GM12865 (cell line): ENCODE data around the gene OTOP1.
"Not testable (repeated sequence)": the region's sequence is repeated elsewhere in the genome, so short reads cannot be mapped to it uniquely, and the experiment has no call there.

Source experiments
- DNase-seq: peaks from one replicate; pipeline ENCODE4 v3.0.0; 2010; ENCODE audit warnings: low read depth
- H3K4me3 ChIP-seq: 2 replicates; pipeline ENCODE4 v1.5.1; 2011; ENCODE audit warnings: mild to moderate bottlenecking, low read depth, low read length, control low read depth
- TF ChIP-seq, protein P1 (sequence below): IDR thresholded peaks from 2 replicates; pipeline ENCODE4 v1.5.1; 2011; ENCODE audit warnings: low read length, control low read depth, low read depth, inconsistent platforms; ENCODE audit not compliant: insufficient read depth; ENCODE audit errors: missing control alignments

The OTOP1 gene

GRCh38 chr4:4182835-4183568, 43.7 kb downstream of the OTOP1 start:
- peak; percentile 30 for DNase-seq
- H3K4me3 ChIP-seq, result no peak overlapping the region
- TF ChIP-seq, protein P1, sequence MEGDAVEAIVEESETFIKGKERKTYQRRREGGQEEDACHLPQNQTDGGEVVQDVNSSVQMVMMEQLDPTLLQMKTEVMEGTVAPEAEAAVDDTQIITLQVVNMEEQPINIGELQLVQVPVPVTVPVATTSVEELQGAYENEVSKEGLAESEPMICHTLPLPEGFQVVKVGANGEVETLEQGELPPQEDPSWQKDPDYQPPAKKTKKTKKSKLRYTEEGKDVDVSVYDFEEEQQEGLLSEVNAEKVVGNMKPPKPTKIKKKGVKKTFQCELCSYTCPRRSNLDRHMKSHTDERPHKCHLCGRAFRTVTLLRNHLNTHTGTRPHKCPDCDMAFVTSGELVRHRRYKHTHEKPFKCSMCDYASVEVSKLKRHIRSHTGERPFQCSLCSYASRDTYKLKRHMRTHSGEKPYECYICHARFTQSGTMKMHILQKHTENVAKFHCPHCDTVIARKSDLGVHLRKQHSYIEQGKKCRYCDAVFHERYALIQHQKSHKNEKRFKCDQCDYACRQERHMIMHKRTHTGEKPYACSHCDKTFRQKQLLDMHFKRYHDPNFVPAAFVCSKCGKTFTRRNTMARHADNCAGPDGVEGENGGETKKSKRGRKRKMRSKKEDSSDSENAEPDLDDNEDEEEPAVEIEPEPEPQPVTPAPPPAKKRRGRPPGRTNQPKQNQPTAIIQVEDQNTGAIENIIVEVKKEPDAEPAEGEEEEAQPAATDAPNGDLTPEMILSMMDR, result peak; percentile 75

DNA sequence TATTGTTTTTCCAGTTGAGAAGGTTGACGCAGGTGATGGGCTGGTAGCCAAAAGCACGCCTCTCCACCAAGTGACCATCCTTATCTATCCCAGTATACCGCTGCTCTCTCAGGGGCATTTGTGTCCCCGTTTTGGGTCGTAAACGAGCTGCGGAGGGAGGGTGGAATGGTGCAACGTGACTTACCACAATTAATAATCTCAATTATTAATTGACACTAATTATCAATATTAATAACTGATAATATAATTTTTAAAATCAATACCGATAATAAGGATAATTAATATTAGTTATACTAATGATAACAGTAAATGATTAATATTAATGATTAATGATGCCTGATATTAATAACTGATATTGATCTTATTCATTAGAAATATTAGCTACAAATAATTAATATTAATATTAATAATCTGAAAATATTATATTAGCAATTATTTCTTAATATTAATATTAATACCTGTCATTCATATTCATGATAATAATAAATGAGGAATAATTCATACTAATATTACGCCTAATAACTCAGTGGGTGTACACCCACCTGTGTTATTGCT, 56.1 kb downstream of the OTOP1 start:
- no peak for DNase-seq
- H3K4me3 ChIP-seq, result no peak overlapping the region
- TF ChIP-seq, protein P1, result no peak

DNA sequence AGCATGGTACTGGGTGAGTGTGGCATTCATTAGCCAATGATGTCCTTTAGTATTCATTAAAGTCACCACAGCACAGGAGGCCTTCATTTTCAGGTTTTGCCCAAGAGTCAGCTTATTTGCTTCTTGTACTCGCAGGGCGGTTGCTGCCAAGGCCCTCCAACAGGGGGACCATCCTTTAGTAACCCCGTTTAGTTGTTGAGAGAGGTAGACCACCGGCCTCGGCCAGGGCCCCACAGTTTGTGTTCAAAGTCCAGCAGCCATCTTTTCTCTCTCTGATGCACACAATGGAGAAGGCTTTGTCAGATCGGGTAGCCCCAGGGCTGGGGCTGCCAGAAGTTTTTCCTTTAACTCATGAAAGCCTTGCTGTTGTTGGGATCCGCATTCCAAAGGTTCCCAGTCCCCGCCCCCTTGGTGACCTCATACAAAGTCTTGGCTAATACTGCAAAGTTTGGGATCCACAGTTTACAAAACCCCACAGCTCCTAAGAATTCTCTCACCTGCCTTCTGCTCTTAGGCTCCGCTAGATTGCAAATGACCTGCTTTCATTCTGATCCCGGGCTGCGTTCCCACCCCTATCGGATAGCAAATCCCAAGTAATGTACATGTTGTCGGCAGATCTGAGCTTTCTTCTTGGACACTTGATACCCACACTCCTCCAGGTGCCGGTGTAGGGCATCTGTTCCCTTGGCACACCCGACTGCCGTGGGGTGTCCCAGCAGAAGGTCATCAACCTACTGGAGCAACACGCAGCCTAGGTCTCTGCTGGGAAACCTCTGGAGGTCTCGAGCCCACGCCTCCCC, 58.5 kb downstream of the OTOP1 start:
- DNase-seq, result not testable (repeated sequence)

DNA sequence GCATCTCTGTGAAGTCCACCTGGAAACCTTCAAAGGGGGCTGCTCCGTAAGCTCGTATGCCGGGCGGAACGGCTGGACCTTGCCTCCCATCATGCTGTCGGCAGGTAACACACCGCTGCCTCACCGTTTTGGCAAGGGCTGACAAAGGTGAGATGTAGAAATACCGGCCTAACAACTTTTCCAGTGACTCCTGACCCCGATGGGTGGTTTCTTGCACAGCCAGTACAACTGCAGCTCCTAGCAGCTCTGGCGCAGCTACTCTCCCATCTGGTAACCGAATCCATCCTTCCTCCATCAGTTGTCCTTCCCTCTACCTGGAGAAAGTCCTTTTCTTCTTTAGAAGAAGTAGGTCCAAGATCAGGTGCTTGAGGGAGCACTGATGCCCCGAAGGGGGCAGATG, 59.7 kb downstream of the OTOP1 start:
- not testable (repeated sequence) for DNase-seq, H3K4me3 ChIP-seq

More for the DNA sequence above, 58.5 kb downstream of the OTOP1 start:
- H3K4me3 ChIP-seq, result not testable (repeated sequence)

- not testable (repeated sequence) for H3K4me3 ChIP-seq, DNase-seq
These were observed 60.9 kb downstream of the OTOP1 start for GRCh38 chr4:4165701-4166392.

DNA sequence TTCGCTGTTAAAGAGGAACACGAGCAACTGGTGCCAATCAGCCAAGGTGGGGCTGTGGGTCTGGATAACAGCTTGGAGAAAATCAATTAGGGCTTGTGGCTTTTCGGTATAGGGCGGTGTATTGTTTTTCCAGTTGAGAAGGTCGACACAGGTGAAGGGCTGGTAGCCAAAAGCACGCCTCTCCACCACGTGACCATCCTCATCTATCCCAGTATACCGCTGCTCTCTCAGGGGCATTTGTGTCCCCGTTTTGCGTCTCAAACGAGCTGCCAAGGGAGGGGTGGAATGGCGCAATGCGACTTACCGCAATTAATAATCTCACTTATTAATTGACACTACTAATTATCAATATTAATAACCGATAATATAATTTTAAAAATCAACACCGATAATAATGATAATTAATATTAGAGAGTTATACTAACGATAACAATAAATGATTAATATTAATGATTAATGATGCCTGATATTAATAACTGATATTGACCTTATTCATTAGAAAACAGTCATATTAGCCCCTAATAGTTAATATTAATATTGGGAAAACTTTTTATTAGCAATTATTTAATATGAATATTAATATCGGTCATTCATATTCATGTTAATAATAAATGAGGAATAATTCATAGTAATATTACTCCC, 62.1 kb downstream of the OTOP1 start:
- DNase-seq, H3K4me3 ChIP-seq: not testable (repeated sequence)

- DNase-seq, H3K4me3 ChIP-seq: not testable (repeated sequence)
These were observed 64.5 kb downstream of the OTOP1 start for GRCh38 chr4:4162186-4162585.

DNA sequence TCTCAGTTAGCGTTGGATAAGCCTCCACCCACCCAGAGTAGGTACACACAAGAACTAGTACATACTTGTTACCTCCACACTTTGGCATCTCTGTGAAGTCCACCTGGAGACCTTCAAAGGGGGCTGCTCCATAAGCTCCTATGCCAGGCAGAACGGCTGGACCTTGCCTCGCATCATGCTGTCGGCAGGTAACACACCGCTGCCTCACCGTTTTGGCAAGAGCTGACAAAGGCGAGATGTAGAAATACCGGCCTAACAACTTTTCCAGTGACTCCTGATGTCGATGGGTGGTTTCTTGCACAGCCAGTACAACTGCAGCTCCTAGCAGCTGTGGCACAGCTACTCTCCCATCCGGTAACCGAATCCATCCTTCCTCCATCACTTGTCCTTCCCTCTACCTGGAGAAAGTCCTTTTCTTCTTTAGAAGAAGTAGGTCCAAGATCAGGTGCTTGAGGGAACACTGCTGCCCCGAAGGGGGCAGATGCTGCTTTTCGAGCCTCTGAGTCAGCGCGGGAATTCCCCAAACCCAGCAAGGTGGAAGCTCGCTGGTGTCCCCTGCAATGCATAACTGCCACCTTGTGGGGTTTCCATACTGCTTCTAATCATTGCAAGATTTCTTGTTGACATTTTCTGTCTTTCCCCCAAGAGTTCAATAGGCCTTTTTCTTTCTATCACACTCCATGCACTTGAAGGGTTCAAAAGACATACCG, 65.6 kb downstream of the OTOP1 start:
- not testable (repeated sequence) for DNase-seq, H3K4me3 ChIP-seq

DNA sequence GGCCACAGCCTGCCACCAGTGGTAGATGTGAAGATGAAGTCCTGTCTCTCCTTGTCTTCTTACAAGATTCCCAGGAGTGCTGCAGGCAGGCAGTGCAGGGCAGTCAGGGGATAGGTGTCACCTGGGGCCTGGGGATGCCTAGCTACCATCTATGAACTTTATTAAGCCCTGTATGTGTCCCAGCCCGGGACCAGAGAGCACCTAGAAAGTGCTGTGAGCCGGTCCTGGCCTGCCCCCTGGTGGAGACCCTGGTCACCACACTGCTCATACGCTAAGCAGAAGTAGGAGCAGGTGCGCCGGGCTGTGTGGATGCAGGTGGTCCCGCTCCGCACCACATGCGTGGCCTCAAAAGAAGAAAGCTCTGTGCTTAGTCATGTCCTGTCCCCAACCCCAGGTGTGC, 81.1 kb downstream of the OTOP1 start:
- H3K4me3 ChIP-seq, DNase-seq: not testable (repeated sequence)

DNA sequence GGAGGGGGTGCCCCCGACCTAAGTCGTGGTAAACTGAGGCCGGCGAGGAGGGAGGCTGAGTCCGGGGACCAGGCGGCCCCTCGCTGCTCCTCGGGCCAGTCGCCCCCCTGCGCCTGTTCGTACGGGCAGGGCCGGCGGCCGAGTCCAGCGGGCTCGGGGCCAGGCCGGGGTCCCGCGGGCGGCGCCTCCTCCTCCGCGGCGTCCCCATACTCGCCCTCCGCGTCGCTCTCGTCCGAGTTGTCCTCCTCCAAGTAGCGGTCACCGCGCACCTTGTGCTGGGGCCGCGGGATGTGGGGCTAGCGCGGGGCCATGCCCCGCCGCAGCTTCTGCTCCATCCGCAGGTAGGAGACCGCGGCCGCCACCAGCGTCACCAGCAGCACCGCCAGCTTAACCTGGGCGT, 83.4 kb downstream of the OTOP1 start:
- not testable (repeated sequence) for DNase-seq, H3K4me3 ChIP-seq

DNA sequence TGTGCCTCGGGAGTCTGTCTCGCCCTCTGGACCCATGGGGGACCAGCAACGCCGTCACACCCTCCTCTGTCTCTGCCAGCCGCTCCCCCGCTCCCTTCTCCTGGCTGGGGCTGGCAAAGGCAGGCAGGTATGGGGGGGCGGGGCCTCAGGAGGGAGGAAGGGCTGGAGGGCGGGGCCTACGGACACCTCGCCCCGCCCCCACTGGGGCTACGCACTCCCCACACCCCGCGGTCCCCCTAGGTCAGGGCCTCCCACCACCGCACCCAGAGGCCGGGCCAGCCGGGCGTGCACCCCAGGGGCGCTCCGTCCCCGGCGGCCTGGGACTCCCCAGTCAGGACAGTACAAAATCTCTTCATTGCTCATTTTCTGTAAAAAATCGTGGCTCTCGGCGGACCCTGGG, 84.0 kb downstream of the OTOP1 start:
- not testable (repeated sequence) for H3K4me3 ChIP-seq, DNase-seq

- H3K4me3 ChIP-seq, DNase-seq: not testable (repeated sequence)
These were observed 85.5 kb downstream of the OTOP1 start for GRCh38 chr4:4141186-4141585.
